Keratinocyte (primary cell): ENCODE measurements around the gene PPIL4. TPM values are rescaled to one million over a fixed set of nuclear protein-coding genes. Genes with fewer than 3 reads are reported as not detected.

ENCODE experiments used
- DNase-seq: peaks from one replicate; pipeline ENCODE4 v3.0.0-alpha.2; 2011; ENCODE audit warnings: low read depth, missing footprints, low spot score
- FAIRE-seq: peaks from 2 replicates; lab custom pipeline; 2011; peaks lifted over from hg19 to GRCh38; lab: Jason Lieb, UNC
- H2AFZ ChIP-seq: 2 replicates; pipeline ENCODE4 v1.6.0; 2012; ENCODE audit warnings: low read length, control low read depth, inconsistent platforms; ENCODE audit not compliant: control insufficient read depth
- H3K27ac ChIP-seq: 2 replicates; pipeline ENCODE4 v1.5.1; 2011; ENCODE audit warnings: low read length; ENCODE audit not compliant: control insufficient read depth, insufficient read depth
- H3K27me3 ChIP-seq: 3 replicates; pipeline ENCODE4 v1.6.0; 2011; ENCODE audit warnings: low read length; ENCODE audit not compliant: control insufficient read depth, insufficient read depth; ENCODE audit errors: extremely low read depth
- H3K36me3 ChIP-seq, 2 experiments: 2 replicates in 1 of 2; 3 replicates in 1 of 2; pipeline ENCODE4 v1.5.1; 2011; ENCODE audit warnings: low read length in 2 of 2, mild to moderate bottlenecking in 1 of 2; ENCODE audit not compliant: control insufficient read depth in 2 of 2, insufficient read depth in 2 of 2; ENCODE audit errors: extremely low read depth in 1 of 2
- H3K4me1 ChIP-seq: 3 replicates; pipeline ENCODE4 v1.5.1; 2011; ENCODE audit warnings: low read length; ENCODE audit not compliant: control insufficient read depth, insufficient read depth; ENCODE audit errors: extremely low read depth
- H3K4me2 ChIP-seq: 3 replicates; pipeline ENCODE4 v1.6.0; 2011; ENCODE audit warnings: low read depth, low read length; ENCODE audit not compliant: control insufficient read depth, insufficient read depth; ENCODE audit errors: extremely low read depth
- H3K4me3 ChIP-seq, 3 experiments: fragments of 200-600 bp in 1 of 3; sonication (generic) in 1 of 3; 2 replicates in 2 of 3; 3 replicates in 1 of 3; pipeline ENCODE4 v1.5.1; 2011 to 2016; ENCODE audit warnings: low read length in 3 of 3, mild to moderate bottlenecking in 3 of 3, control low read depth in 2 of 3, inconsistent platforms in 1 of 3, low read depth in 1 of 3, mixed read lengths in 1 of 3, mixed run types in 1 of 3, moderate library complexity in 1 of 3; ENCODE audit not compliant: control insufficient read depth in 2 of 3, insufficient read depth in 2 of 3; ENCODE audit errors: extremely low read depth in 1 of 3
- H3K79me2 ChIP-seq: 2 replicates; pipeline ENCODE4 v1.6.0; 2012; ENCODE audit warnings: low read length; ENCODE audit not compliant: control insufficient read depth, insufficient read depth
- H3K9ac ChIP-seq: 3 replicates; pipeline ENCODE4 v1.6.0; 2011; ENCODE audit warnings: low read length; ENCODE audit not compliant: control insufficient read depth, insufficient read depth; ENCODE audit errors: extremely low read depth
- H3K9me1 ChIP-seq: 3 replicates; pipeline ENCODE4 v1.6.0; 2011; ENCODE audit warnings: low read length; ENCODE audit not compliant: control insufficient read depth, insufficient read depth; ENCODE audit errors: extremely low read depth
- H3K9me3 ChIP-seq: 2 replicates; pipeline ENCODE4 v1.5.1; 2012; ENCODE audit warnings: low read depth, low read length; ENCODE audit not compliant: control insufficient read depth
- H4K20me1 ChIP-seq: 3 replicates; pipeline ENCODE4 v1.6.0; 2011; ENCODE audit warnings: low read length; ENCODE audit not compliant: control insufficient read depth, insufficient read depth; ENCODE audit errors: extremely low read depth
- EZH2 ChIP-seq: IDR thresholded peaks from one replicate; pipeline ENCODE4 v1.6.1; 2012; ENCODE audit warnings: inconsistent platforms, mild to moderate bottlenecking, low read length, moderate library complexity
- dilution Hi-C: fragments of 300-500 bp; cut with MboI; formaldehyde crosslinking; loops from one replicate; pipeline ENCODE4 v1.7.0; 2020; ENCODE audit warnings: low sequenced_read_pairs; ENCODE audit not compliant: extremely low pct_ligation_motif_present
- polyA plus RNA-seq, 5 experiments: library from polyadenylated mRNA; depleted of rRNA in 3 of 5; stranded (reverse) in 3 of 5; stranded (forward) in 1 of 5; unstranded in 1 of 5; fragments of >200 nt; gene quantifications; 1 replicate in 1 of 5; 2 replicates in 3 of 5; 3 replicates in 1 of 5; pipeline versions ENCODE4 v1.2.1 to v1.2.3, GENCODE V29; 2011 to 2012; ENCODE audit warnings: missing spikeins in 2 of 5, low read depth in 1 of 5, low replicate concordance in 1 of 5
- TF ChIP-seq, protein P1 (sequence below), 3 experiments: IDR thresholded peaks in 1 of 3; conservative IDR thresholded peaks in 1 of 3; optimal IDR thresholded peaks in 1 of 3; 2 replicates in 2 of 3; 3 replicates in 1 of 3; pipeline versions ENCODE3 to v1.5.1; 2011; ENCODE audit warnings: low read length in 3 of 3, mild to moderate bottlenecking in 3 of 3, moderate library complexity in 2 of 3, control low read depth in 1 of 3, inconsistent platforms in 1 of 3; ENCODE audit not compliant: insufficient read depth in 2 of 3; ENCODE audit errors: extremely low read depth in 1 of 3

Gene PPIL4
- polyA plus RNA-seq, 1 donor (not counting 4 experiments of a cell fraction or from before 2014, with no cell fraction given), result 14.0 TPM

DNA sequence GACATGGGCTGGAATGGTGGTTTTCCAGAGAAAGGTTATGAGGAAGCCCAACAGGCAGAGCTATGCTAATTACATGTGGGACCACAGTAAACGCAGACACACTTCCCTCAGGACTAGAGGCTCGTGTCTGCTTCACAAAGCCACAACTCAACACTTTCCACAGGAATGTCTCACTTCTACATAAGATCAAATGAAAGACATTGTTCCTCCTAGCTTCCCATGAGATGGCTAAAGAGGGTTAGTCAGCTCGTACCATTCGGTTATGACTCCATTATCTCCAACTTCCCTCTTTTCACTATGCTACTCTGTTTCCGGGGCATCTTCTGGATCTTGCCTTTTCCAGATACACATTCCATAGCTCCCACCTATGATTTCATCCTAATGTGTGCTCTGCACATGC, 31.9 kb downstream of the PPIL4 start:
- dilution Hi-C loops, result loop anchor here (25.0 kb wide), 1 partner anchor 477 kb away; no protein-coding TSS in a partner anchor
- Histone ChIP-seq H3K9me1 (no peaks in the 10 kb centered on the region), H3K79me2 (no peaks in the 10 kb centered on the region), H2AFZ (no peak overlapping the region), H3K4me1 (no peaks in the 10 kb centered on the region), H3K4me3 (no peak overlapping the region), H3K4me2 (no peak overlapping the region), H3K27ac (no peak overlapping the region), H3K9ac (no peak overlapping the region), H3K27me3 (no peaks in the 10 kb centered on the region), H3K9me3 (no peaks in the 10 kb centered on the region), H3K36me3 (peaks cover 0 to 5% of the 10 kb centered on the region in 2 experiments), H4K20me1 (no peaks in the 10 kb centered on the region)
- DNase-seq (no peak), FAIRE-seq (peak; percentile 32)
- TF ChIP-seq, protein P1, sequence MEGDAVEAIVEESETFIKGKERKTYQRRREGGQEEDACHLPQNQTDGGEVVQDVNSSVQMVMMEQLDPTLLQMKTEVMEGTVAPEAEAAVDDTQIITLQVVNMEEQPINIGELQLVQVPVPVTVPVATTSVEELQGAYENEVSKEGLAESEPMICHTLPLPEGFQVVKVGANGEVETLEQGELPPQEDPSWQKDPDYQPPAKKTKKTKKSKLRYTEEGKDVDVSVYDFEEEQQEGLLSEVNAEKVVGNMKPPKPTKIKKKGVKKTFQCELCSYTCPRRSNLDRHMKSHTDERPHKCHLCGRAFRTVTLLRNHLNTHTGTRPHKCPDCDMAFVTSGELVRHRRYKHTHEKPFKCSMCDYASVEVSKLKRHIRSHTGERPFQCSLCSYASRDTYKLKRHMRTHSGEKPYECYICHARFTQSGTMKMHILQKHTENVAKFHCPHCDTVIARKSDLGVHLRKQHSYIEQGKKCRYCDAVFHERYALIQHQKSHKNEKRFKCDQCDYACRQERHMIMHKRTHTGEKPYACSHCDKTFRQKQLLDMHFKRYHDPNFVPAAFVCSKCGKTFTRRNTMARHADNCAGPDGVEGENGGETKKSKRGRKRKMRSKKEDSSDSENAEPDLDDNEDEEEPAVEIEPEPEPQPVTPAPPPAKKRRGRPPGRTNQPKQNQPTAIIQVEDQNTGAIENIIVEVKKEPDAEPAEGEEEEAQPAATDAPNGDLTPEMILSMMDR (optimal IDR thresholded peaks at IDR 0.05 in 1 of 3, IDR thresholded peaks at IDR 0.05 in 1 of 3, conservative IDR thresholded peaks at IDR 0.05 in 1 of 3; ENCODE audit: extremely low read depth in 1 of 3, insufficient read depth in 2 of 3, low read length in 3 of 3), result no peak
- TF ChIP-seq EZH2, result no peak

DNA sequence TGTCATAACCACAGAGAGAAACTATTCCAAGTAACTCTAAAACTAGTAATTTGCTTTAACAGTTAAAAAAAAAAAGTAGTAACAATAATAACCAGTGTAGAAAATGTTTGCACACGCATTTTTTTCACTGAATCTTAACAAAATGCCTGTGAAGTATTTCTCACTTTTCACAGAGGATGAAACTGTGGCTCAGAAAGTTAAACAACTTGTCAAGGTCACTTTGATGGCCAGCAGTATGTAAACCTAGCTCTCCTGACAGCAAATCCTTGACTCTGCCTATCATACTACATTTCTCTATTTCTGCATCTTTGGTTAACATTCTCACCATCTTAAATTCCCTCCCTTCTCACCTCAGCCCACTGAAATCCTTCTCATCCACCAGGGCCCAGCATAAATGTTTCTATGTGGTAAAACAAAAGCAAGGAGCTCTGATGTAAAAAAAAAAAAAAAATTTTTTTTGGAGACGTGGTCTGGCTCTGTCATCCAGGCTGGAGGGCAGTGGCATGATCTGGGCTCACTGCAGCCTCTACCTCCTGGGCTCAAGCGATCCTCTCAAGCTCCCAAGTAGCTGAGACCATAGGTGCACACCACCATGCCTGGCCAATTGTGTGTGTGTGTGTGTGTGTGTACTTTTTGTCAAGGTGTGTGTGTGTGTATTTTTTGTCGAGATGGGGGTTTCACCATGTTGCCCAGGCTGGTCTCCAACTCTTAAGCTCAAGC, 34.9 kb downstream of the PPIL4 start:
- H4K20me1 ChIP-seq, result no peaks in the 10 kb centered on the region
- no peaks in the 10 kb centered on the region for H3K9me3 ChIP-seq
- dilution Hi-C loops, result loop anchor here (25.0 kb wide), 1 partner anchor 474 kb away; no protein-coding TSS in a partner anchor
- TF ChIP-seq, protein P1 (optimal IDR thresholded peaks at IDR 0.05 in 1 of 3, IDR thresholded peaks at IDR 0.05 in 1 of 3, conservative IDR thresholded peaks at IDR 0.05 in 1 of 3; ENCODE audit: extremely low read depth in 1 of 3, insufficient read depth in 2 of 3, low read length in 3 of 3), result no peak
- no peak for TF ChIP-seq EZH2
- H3K9me1 ChIP-seq, result no peaks in the 10 kb centered on the region
- H3K4me3 ChIP-seq, result no peak overlapping the region
- no peak overlapping the region for H3K4me2 ChIP-seq
- H2AFZ ChIP-seq, result no peak overlapping the region
- no peak overlapping the region for H3K27ac ChIP-seq
- no peaks in the 10 kb centered on the region for H3K79me2 ChIP-seq
- FAIRE-seq (no peak), DNase-seq (no peak)
- peaks cover 0 to 5% of the 10 kb centered on the region in 2 experiments for H3K36me3 ChIP-seq
- no peak overlapping the region for H3K9ac ChIP-seq
- no peaks in the 10 kb centered on the region for H3K4me1 ChIP-seq
- H3K27me3 ChIP-seq, result no peaks in the 10 kb centered on the region
